ENCODE measurements around the gene MOCS3.

MOCS3 gene

DNA sequence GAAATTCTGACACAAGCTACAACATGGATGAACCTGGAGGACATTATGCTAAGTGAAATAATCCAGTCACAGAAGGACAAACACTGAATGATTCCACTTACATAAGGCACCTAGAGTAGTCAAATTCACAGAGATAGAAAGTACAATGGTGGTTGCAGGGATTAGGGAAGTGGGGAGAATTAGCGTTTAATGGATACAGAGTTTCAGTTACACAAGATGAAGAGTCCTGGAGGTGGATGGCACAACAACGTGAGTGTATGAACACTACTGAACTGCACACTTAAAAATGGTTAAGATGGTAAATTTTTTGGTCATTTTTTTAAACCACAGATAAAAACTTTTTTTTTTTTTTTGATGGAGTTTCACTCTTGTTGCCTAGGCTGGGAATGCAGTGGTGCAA lies 24.7 kb downstream of the MOCS3 start:
- no peak for DNase-seq

DNA sequence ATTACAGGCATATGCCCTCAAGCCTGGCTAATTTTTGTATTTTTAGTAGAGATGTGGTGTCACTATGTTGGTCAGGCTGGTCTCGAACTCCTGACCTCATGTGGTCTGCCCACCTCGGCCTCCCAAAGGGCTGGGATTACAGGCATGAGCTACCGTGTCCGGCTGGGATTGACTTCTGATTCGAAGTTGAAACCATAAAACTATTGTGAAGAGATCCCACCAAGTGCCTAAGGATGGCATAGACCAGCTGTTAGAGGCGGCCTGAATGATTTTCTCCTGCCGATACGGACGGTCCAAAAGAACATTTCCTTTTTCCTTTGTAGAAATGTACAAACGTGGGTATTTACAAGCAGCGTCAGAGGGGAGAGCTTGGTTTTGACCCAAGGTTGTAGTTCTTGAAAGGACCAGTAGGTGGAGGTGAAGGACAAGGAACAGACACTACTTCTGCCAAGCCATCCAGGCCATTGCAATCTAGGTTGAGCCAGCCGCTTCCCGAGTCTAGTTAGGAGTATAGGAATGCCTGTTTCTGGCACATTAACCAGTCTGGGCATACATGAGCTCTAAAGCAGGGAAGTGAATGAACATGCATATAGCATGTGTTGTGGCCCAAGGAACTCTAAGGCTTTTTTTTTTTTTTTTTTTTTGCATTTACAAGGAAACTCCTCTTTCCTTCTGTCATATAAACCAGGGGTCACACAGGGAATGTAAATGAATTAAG lies 29.0 kb downstream of the MOCS3 start:
- peak; percentile 25 for DNase-seq

DNA sequence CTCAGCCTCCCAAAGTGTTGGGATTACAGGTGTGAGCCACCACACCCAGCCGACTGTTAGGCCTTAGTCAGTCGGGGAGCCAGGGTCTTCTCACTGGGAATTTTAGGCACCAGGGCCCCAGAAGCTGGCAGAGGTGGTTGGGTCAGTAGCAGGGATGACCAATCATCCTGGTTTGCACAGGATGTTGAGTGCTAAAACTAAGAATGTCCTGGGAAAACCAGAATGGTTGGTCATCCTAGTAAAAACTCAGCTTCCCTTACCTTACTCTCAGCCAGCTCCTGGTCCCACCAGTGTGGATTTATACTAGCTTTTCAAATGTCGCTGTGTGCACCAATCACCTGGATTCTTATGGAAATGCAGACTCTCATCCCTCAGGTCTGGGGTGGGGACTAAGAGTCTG lies 32.5 kb downstream of the MOCS3 start:
- no peak for DNase-seq

DNA sequence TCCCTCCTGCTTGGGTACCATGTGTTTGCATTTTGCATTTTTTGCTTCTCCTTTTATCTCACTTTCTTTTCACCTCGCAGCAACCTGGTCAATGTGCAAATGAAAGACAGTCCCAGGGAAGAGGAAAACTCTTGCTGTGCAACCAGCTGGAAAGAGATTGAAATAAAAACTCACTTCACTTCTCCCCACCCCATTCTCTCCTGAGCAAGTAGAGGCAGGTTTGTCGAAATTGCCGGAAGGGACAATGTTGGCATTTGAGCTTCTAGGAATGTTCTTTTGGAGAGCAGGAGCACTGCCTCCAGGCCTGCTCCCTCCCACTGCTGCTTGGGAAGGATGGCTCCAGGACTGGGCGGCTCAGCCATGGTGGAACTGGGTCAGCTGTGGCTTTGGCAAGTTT lies 33.7 kb downstream of the MOCS3 start:
- no peak for DNase-seq

DNA sequence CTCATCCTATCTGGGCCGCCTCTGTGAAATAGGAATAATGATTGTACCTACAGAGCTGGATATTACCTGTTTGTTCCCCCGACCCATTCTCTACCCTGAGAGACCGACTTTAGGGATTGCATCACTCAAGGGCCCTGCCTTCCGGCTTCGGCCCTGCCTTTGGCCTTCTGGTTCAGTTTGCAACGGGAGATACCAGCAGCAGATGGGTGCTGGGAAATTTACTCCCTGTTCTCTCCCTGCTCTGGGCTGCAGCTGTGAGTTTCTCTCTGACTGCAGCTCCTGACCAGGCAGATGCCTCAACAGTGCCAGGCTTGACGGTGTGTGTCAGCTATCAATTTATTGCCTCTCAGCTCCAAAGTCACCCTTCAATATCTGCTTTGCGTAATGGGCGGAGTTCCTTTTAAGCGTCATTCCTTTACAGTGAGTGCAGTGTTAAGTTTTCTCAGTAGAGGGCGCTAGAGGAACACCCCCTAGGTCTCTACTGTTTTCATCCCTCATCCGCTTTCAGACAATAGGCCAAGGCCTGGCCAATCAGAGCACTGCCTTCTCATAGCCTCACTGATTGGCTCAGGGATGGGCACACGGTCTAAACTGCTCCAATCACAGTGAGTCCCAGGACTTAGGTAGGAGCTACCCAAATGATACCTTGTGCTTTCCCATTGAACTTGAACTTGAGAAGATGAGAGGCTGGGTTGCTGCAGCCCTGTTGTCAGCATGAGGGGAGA lies 34.3 kb downstream of the MOCS3 start:
- peak; percentile 47 for DNase-seq

DNA sequence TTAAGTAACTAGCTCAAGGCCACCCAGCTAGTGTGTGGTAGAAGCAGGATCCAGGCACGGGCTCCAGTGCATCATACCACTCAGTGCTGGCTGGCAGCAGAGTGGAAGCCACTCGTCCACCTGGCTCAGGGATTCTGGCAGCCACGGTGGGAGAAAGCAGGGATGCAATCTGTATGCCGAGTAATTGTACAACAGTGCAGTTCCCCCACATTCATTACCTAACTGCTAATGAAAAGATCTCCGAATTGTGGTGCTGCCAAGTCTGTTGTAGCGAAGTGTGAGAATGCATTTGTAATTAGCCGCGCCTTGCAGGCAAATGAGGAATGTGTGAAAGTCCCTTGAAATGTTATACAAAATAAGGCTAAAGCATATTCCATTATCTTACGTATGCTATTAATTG lies 35.3 kb downstream of the MOCS3 start:
- no peak for DNase-seq

DNA sequence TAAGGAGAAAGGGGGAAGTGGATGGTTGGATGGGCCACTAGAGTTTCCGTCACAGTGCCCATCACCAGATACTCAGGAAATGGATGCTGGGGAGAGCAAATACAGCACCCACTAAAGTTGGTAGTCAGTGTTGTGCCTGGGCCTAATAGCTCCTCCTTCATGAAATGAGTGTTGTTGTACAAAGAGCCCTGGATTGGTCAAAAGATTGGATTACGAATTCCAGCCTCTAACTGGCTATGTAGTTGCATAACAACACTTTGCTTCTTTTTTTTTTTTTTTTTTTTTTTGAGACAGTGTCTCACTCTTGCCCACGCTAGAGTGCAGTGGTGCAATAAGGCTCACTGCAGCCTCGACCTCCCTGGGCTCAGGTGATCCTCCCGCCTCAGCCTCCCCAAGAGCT lies 36.9 kb downstream of the MOCS3 start:
- DNase-seq: no peak

DNA sequence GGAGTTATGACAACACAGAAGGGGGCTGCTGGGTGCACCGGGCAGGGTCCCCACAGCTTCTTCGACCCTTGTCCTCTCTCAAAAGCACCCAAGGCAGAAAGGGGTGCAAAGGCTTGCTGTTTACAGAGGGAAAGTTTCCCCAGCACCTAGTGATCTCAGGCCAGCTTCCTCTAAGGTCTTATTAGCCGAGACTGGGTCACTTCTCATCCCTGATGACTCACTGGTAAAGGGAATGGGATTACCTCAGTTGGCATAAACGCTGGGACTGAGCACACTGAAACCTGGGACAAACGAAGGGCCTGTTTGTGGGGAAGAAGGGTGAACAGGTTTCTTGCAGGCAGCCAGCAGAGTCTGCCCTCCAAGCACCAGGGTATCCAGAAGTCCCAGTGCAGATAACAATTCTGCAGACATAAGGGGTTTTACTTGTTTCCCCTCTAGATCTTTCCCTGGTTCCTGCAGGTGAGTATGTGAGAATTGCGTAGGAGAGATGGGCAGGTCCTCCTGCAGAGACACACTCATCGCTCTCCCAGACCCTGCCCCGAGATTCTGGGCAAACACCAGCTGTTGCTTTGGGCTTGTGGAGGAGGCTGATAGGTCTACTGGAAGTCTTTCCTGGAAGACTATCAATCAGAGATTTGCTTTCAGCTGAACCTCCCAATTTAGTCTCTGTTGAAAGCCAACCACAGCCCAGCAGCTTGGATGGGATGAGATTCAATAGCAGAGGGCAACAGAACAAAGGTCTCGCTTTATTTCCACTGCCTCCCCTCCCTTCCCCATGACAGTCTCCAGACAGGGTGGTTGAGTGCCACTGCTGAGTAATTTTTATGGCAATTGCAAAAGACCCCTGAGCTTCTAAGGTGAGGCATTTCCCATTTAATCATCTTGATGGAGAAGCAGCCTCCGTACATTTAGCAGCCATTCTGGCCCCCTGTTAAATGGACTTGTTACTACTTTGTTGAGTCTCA lies 38.6 kb downstream of the MOCS3 start:
- no peak for DNase-seq

DNA sequence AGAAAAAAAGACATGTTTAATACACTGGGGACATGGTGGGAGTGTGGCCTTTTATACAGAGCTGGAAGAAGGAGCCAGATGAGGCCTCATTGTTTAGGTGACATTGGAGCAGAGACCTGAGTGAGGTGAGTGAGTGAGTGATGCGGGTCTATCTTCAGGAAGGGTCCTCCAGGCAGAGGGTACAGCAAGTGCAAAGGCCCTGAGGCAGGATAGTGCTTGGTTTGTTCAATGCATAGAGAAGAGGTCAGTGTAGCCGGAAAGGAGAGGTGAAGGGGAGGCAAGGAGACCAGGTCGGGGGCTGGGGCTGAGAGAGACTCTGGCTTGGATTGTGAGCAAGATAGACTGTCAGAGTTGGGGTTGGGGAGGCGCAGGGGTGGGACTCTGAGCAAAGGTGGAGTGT lies 40.7 kb downstream of the MOCS3 start:
- no peak for DNase-seq

DNA sequence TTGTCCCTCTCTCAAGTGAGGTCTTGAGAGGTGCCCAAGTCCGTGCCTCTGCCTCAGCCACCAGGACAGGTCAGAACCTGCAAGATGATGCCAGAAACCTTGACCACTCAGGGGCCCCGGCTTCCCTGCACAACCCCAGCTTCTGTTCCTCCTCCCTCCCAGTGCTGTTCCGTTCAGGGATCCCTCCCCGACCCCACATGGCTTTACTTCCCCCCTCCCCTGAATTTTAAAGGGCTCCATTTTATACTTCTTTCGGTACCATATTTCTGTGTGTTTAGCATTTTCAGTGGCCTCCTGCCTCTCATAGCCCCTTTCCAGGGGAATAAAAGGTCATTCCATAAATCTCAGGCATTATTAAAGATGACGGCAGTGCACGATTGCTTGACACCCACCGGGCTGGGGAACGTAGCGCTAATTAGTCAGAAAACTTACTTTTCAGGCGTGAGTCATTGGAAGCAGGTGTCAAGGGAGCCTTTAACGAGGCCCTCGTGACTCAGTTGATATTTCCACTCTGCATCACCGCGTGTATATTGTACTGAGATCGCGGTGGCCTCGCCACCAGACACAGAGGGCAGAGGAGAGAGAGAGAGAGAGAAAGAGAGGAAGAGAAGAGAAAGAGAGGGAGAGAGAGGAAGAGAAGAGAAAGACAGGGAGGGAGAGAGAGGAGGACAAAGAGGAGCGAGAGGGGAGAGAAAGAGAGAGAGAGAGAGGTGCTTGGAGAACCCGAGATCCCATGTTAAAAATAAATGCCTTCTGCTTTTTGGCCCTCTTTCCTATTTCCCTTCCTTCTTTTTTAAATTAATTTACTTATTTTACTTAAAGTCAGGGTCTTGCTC lies 43.0 kb downstream of the MOCS3 start:
- no peak for DNase-seq

DNA sequence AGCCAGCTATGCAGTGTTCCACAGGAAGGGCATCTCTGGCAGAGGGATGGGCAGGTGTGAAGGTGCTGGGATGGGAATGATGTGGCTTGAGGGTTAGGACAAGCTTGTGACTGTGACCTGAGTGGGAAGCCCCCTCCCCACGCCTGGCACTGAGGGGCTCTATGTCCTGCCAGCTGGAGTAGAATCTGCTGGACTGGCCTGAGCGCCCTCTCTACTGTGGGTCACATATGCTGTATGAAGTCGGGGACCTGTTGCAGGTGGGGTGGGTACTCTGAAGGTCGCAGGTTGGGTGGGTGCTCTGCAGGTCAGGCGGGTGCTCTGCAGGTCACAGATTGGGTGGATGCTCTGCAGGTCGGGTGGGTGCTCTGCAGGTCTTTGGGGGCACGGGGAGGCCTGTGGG lies 44.0 kb downstream of the MOCS3 start:
- no peak for DNase-seq

DNA sequence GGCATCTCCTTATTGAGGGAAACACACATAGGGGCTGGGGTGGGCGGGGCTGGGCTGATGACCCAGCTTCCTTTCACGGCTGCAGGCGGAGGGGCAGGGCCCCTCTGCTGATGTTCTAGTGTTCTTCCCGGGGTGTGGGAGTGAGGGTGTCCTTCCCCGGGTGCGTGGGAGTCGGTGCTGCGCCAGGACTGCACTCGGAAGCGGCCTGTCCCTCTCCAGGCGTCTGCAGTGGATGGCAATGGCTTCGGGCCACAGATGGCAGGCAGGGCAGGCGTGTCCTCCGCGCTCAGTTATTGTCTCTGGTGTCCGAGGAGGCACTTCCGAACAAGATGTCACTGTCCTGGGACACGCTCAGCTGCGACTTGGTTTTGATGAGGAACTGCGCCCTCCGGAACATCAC lies 45.1 kb downstream of the MOCS3 start:
- no peak for DNase-seq

DNA sequence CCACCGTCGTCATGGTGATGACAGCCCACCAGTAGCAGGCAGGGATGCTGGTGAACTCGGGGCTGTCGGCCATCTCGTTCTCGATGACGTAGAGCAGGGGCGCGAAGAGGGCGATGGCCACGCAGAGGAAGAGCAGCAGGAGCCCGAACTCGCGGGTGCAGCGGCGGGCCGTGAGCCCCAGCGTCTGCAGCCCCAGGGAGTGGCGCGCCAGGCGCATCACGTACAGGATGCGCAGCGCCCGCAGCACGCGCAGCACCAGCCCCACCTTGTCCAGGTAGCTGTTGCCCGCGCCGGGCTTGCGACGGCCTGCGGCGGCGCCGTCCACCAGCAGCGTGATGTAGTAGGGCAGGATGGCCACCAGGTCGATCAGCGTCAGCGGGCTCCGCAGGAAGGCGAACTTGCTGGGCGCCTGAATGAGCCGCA lies 45.7 kb downstream of the MOCS3 start:
- no peak for DNase-seq

DNA sequence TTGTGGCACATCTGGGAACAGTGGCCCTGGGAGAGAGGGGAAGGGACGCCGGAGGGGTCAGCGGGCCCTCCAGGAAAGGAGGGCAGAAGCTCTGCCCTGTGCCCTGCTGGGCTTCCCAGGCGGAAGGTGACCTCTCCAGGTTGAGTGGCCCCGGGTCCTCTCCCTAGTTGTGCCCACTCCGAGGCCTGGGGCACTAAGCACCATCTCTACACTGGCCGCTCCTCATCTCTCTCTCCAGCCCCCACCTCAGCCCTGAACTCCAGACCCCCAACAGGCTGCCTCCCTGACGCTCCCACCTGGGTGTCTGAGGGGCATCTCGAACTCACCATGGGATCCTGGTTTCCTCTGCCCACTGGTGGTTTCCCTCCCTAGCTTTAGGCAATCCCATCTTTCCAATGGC lies 46.2 kb downstream of the MOCS3 start:
- DNase-seq: no peak

DNA sequence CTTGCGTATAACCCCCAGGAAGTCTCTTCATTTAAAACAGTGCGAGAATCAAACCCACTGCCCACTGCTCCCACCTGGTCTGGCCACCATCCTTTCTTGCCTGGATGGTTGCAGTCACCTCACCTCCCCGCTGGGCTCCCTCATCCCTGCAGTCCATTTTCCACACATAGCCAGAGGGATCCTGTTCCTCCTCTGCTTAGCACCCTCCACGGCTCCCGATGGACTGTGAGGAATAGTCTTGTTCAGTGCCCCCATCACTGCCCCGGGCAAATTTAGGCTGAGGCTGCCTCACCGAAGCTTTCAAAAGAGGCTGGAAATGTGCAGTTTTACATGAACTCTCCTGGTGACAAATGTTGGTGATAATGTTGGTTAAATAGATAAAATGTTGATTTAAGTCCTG lies 46.6 kb downstream of the MOCS3 start:
- DNase-seq: no peak

DNA sequence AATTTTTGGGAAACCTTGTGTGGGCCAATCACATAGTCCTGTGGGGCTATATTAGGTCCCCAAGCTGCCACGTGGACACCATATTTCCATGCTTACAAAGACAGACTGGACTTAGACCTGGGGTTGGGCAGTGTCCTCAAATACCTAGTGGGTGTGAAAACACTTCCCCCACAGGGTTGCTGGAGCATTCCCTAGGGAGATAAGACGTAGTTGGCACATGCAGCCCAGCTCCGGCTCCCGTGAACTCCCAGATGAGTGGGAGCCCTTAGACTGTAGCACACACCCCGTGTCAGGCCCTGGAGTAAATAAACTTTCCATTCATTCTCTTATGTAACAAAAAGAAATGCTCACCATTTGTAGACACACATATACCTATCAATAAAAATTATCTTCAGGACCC lies 50.1 kb downstream of the MOCS3 start:
- no peak for DNase-seq

DNA sequence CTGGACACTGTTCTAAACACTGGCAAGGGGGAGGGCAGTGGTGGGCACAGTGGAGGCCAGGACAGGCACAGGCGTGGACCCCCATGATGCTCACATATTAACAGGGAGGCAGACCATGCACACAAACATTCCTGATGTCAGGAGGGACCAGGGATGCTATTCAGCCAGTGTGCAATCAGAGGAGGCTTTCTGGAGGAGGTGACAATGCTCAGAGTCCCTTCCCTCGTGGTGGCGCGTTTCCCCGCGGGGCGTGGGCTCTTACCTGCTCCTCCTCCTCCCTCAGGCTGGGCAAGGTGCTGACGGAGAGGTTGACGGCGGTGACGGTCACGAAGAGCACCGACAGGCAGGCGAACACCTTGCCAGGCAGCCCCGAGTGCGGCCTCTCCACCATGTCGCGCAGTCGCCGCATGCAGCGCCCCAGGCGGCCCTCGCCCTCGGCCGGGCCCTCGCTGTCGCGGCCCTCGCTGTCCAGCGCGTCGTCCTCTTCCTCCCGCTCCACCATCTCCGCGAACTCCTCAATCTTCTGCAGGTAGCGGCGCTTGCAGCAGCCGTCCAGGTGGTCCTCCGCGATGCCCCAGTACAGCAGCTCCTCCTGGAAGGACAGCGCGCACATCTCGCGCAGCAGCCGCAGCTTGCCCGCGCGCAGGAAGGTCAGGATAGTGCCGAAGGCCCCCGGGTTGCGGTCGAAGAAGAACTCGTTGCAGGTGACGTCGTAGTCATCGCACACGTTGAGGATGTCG lies 50.9 kb downstream of the MOCS3 start:
- DNase-seq: no peak

DNA sequence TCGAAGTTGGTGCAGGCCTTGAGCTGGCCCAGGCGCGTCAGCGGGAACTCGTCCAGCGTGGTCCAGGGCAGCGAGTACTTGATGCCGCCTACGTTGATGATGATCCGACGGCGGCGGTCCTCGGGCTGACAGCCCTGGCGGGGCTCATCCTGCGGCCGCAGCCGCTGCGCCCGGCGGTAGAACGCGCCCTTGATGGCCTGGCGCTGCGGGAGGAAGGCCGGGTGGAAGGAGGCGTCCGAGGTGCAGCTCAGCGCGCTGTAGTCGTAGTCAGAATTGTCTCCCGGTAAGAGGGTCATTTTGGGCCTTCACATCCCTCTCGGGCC lies 51.4 kb downstream of the MOCS3 start:
- DNase-seq: no peak

DNA sequence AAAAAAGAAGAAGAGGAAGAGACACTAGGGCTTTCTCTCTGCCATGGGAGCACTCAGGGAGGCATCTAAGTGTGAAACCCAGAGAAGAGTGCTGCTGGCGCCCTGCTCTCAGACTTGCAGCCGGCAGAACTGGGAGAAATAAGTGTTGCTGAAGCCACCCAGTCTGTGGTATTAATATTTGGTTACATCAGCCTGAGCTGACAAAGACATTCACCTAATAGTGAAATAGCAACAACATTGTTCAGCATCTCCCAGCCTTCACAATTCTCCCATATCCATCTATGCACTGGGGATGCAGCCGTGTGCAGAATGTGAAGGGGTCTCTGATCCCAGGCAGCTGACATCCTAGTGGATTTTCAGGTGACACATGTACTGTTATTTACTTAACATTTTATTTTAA lies 52.3 kb downstream of the MOCS3 start:
- no peak for DNase-seq

DNA sequence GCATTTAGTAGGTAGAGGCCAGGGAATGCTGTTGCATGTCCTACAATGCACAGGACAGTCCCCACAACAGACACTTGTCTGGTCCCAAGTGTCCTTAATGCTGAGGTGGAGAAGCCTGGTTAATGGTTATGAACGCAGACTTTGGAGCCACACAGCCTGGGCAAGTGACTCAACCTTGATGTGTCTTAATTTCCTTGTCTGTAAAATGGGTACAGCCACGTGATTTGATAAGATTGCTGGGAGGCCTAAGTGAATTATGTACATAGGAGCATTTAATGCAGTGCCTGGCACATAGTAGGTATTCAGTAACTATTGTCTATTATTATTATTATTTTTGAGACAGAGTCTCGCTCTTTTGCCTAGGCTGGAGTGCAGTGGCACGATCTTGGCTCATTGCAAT lies 52.9 kb downstream of the MOCS3 start:
- no peak for DNase-seq

DNA sequence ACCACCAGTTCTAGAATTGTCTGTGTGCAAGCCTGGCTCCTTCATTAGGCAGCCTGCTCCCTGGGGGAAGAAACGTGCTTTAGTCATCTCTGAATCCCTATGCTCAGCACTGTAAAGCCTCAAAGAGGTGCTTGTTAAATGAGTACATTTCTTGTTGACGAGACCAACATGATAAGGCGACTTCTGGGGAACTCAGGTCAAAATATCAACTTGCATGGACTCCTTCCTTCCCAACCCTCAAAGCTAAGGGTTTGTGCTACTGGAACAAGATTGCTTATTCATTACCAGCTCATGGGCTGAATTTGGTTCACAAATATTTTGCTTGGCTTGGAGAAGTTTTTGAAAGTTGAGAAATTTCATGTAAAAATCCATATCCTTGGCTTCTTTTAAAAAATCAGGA lies 53.7 kb downstream of the MOCS3 start:
- DNase-seq: no peak

Data from KG1 (cell line).